Mesenchymal stem cell (in vitro differentiated cells and primary cell): Measurements from ENCODE around the gene ARFGAP3.

Experiments
- DNase-seq: peaks from one replicate; pipeline ENCODE4 v3.0.0-alpha.2; 2013
- H2AFZ ChIP-seq: one replicate; pipeline ENCODE4 v1.6.1; 2013; ENCODE audit warnings: low read depth, mild to moderate bottlenecking, control low read depth, inconsistent platforms, low read length, moderate library complexity
- H2AK5ac ChIP-seq: 2 replicates; pipeline ENCODE4 v1.6.1; 2013; ENCODE audit warnings: low read length, moderate library complexity, mild to moderate bottlenecking, inconsistent platforms; ENCODE audit not compliant: severe bottlenecking
- H2BK120ac ChIP-seq: one replicate; pipeline ENCODE4 v1.6.1; 2013; ENCODE audit warnings: low read depth, mild to moderate bottlenecking, inconsistent platforms, low read length, moderate library complexity
- H2BK12ac ChIP-seq, 2 experiments: one replicate each; pipeline ENCODE4 v1.6.1; 2013; ENCODE audit warnings: inconsistent platforms in 2 of 2, low read length in 2 of 2, mild to moderate bottlenecking in 2 of 2, moderate library complexity in 2 of 2, control low read depth in 1 of 2
- H2BK15ac ChIP-seq: one replicate; pipeline ENCODE4 v1.6.1; 2013; ENCODE audit warnings: mild to moderate bottlenecking, low read depth, inconsistent platforms; ENCODE audit not compliant: poor library complexity, severe bottlenecking
- H2BK5ac ChIP-seq: 2 replicates; pipeline ENCODE4 v1.6.1; 2013; ENCODE audit warnings: low read depth, mild to moderate bottlenecking, low read length, control low read depth, inconsistent platforms; ENCODE audit not compliant: poor library complexity, severe bottlenecking
- H3K14ac ChIP-seq, 2 experiments: one replicate each; pipeline ENCODE4 v1.6.1; 2013; ENCODE audit warnings: inconsistent platforms in 2 of 2, low read length in 2 of 2, control low read depth in 1 of 2, mild to moderate bottlenecking in 1 of 2, moderate library complexity in 1 of 2
- H3K18ac ChIP-seq, 2 experiments: one replicate each; pipeline ENCODE4 v1.6.1; 2013; ENCODE audit warnings: inconsistent platforms in 2 of 2, low read length in 2 of 2, control low read depth in 1 of 2, low read depth in 1 of 2, mild to moderate bottlenecking in 1 of 2
- H3K23ac ChIP-seq, 2 experiments: one replicate each; pipeline ENCODE4 v1.6.1; 2013; ENCODE audit warnings: inconsistent platforms in 2 of 2, low read length in 2 of 2, mild to moderate bottlenecking in 2 of 2, moderate library complexity in 2 of 2, control low read depth in 1 of 2
- H3K27ac ChIP-seq: 2 replicates; pipeline ENCODE4 v1.5.1; 2013; ENCODE audit warnings: mild to moderate bottlenecking, moderate library complexity, low read length, control low read depth, inconsistent platforms; ENCODE audit not compliant: poor library complexity, severe bottlenecking
- H3K27me3 ChIP-seq, 2 experiments: 2 replicates each; pipeline versions ENCODE4 v1.6.1 to v1.7.0; 2013; ENCODE audit warnings: low read length in 2 of 2, mild to moderate bottlenecking in 2 of 2, moderate library complexity in 2 of 2, control low read depth in 1 of 2, inconsistent platforms in 1 of 2; ENCODE audit not compliant: control insufficient read depth in 1 of 2, insufficient read depth in 1 of 2
- H3K36me3 ChIP-seq, 2 experiments: 2 replicates each; pipeline versions ENCODE4 v1.6.1 to v1.7.0; 2013; ENCODE audit warnings: low read length in 2 of 2, control low read depth in 1 of 2, inconsistent platforms in 1 of 2, low read depth in 1 of 2, mild to moderate bottlenecking in 1 of 2; ENCODE audit not compliant: insufficient read depth in 2 of 2, control insufficient read depth in 1 of 2
- H3K4ac ChIP-seq, 2 experiments: one replicate each; pipeline ENCODE4 v1.6.1; 2013; ENCODE audit warnings: inconsistent platforms in 2 of 2, low read length in 2 of 2, mild to moderate bottlenecking in 2 of 2, moderate library complexity in 2 of 2, control low read depth in 1 of 2, low read depth in 1 of 2
- H3K4me1 ChIP-seq: 2 replicates; pipeline ENCODE4 v1.6.1; 2013; ENCODE audit warnings: low read depth, low read length, control low read depth; ENCODE audit not compliant: control insufficient read depth, insufficient read depth
- H3K4me2 ChIP-seq: 2 replicates; pipeline ENCODE4 v1.6.1; 2013; ENCODE audit warnings: low read length, mild to moderate bottlenecking, inconsistent platforms; ENCODE audit not compliant: poor library complexity, severe bottlenecking
- H3K4me3 ChIP-seq, 2 experiments: 2 replicates each; pipeline versions ENCODE4 v1.5.1 to v1.7.0; 2013; ENCODE audit warnings: low read length in 2 of 2, mild to moderate bottlenecking in 2 of 2, control low read depth in 1 of 2, low read depth in 1 of 2; ENCODE audit not compliant: insufficient read depth in 1 of 2
- H3K79me1 ChIP-seq: replicated peaks from 2 replicates; pipeline ENCODE4 v1.6.1; 2013; ENCODE audit warnings: mild to moderate bottlenecking, control low read depth, low read length, inconsistent platforms; ENCODE audit not compliant: poor library complexity, severe bottlenecking
- H3K9ac ChIP-seq: 2 replicates; pipeline ENCODE4 v1.7.0; 2013; ENCODE audit warnings: mild to moderate bottlenecking, low read length, moderate library complexity
- H3K9me3 ChIP-seq: 2 replicates; pipeline ENCODE4 v1.7.0; 2013; ENCODE audit warnings: mild to moderate bottlenecking, low read length; ENCODE audit not compliant: control insufficient read depth
- H4K8ac ChIP-seq: one replicate; pipeline ENCODE4 v1.6.1; 2013; ENCODE audit warnings: inconsistent platforms, mild to moderate bottlenecking, low read length, moderate library complexity
- H4K91ac ChIP-seq: one replicate; pipeline ENCODE4 v1.6.1; 2013; ENCODE audit warnings: mild to moderate bottlenecking, low read length, inconsistent platforms
- WGBS: methylation state at CpG from one replicate; pipeline ENCODE4 v1.1.7; 2013; ENCODE audit warnings: mixed read lengths; 5-methylcytosine and 5-hydroxymethylcytosine counted together

Gene ARFGAP3

DNA sequence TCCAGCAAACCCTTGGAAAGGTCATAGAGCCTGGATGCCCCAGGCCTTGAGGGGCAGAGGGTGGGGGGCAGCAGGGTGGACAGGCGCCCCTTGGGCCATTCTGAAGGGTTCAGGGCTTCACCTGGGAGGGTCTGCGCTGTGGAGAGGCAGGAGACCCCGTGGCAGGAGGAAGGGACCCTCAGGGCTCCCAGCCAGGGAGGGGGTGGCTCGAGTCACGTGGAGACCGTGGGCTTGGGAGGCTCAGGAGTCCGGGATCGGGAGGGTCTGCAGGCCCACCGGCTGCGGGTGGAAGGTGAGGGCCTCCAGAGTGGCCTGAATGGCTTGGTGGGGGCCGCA, 87.9 kb downstream of the ARFGAP3 start:
- Histone ChIP-seq H2BK120ac (peak overlapping the region; percentile 30), H3K4me1 (peaks cover 32% of the 10 kb centered on the region), H3K27me3 (no peaks in the 10 kb centered on the region), H3K4me2 (no peak overlapping the region), H2BK12ac (peak overlapping the region; percentile 28 to 70), H3K4ac (peak overlapping the region in 1 of 2 experiments; percentile 70), H2BK15ac (peak overlapping the region; percentile 88), H2AK5ac (peak overlapping the region; percentile 31), H3K79me1 (no peaks in the 10 kb centered on the region), H3K27ac (no peak overlapping the region), H2AFZ (no peak overlapping the region), H3K9ac (no peak overlapping the region), H3K23ac (no peak overlapping the region), H3K18ac (peak overlapping the region; percentile 73 to 81), H3K14ac (peak overlapping the region in 1 of 2 experiments; percentile 84), H3K9me3 (no peaks in the 10 kb centered on the region), H4K91ac (peak overlapping the region; percentile 80), H4K8ac (no peak overlapping the region), H3K4me3 (no peak overlapping the region), H3K36me3 (no peaks in the 10 kb centered on the region), H2BK5ac (no peak overlapping the region)
- WGBS, result 90% methylated on average over 11 of the region's 11 CpGs
- DNase-seq, result no peak

DNA sequence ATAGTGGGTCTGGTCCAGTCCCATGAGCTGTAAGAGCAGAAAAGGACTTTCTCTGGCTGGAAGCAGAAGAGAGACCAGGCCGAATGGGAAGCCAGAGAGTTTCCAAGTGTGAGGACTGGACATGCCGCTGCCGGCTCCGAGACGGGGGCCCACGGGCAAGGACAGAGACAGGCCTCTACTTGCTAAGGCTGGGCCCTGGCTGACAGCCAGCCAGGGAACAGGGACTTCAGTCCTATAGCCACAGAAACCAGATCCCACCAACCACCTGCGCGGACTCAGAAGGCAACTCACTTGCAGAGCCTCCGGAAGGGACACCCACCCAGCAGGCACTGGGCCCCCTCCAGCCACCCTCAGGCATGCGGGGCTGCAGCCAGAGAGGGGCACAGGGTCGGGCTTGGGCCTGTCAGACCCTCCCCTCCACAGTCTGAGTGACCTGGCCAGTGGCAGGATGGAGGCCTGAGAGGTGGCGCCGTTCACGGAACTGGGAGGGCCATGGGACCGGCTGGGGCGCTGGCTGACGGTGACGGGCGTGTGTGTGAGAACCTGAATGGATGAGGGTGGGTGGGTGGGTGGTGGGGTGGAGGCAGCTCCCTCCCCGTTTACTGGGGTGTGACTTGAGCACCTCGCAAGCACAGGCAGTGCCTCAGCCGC, 88.6 kb downstream of the ARFGAP3 start:
- H3K79me1 ChIP-seq, result no peaks in the 10 kb centered on the region
- no peak overlapping the region for H2AFZ ChIP-seq
- no peaks in the 10 kb centered on the region for H3K9me3 ChIP-seq
- no peak overlapping the region for H3K23ac ChIP-seq
- no peak overlapping the region for H3K4me3 ChIP-seq
- H3K9ac ChIP-seq, result no peak overlapping the region
- H3K27ac ChIP-seq, result no peak overlapping the region
- peaks cover 32% of the 10 kb centered on the region for H3K4me1 ChIP-seq
- 97% methylated on average over 21 of the region's 22 CpGs for WGBS
- no peak overlapping the region for H4K8ac ChIP-seq
- H2BK120ac ChIP-seq, result no peak overlapping the region
- peak overlapping the region in 1 of 2 experiments; percentile 70 for H2BK12ac ChIP-seq
- no peak for DNase-seq
- no peak overlapping the region for H2BK5ac ChIP-seq
- peak overlapping the region in 1 of 2 experiments; percentile 55 for H3K14ac ChIP-seq
- H3K4me2 ChIP-seq, result no peak overlapping the region
- H3K27me3 ChIP-seq, result no peaks in the 10 kb centered on the region
- H2BK15ac ChIP-seq, result no peak overlapping the region
- peak overlapping the region; percentile 53 for H4K91ac ChIP-seq
- H2AK5ac ChIP-seq, result no peak overlapping the region
- H3K4ac ChIP-seq, result no peak overlapping the region
- H3K18ac ChIP-seq, result peak overlapping the region in 1 of 2 experiments; percentile 54
- H3K36me3 ChIP-seq, result no peaks in the 10 kb centered on the region

DNA sequence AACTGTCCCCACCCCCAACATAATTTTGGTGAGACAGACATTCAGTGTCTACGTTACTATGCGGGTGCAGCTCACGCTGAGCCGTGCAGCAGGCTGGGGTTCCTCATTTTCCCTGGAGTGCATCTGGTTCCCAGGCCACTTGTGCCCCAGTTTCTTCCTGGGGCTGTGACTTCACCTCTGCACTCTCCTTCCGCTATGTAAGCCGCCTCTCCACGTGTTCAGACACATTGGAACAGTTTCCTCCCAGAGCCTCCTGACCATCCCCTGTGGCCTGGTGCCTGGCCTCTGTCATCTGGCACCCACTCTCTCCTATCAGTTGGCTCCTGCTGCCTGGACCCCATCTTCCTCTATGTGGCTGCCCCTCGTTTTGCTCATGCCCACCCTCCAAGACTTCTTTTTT, 90.2 kb downstream of the ARFGAP3 start:
- no peak overlapping the region for H2BK120ac ChIP-seq
- H3K36me3 ChIP-seq, result no peaks in the 10 kb centered on the region
- H2AFZ ChIP-seq, result no peak overlapping the region
- no peaks in the 10 kb centered on the region for H3K27me3 ChIP-seq
- H3K23ac ChIP-seq, result no peak overlapping the region
- H2AK5ac ChIP-seq, result no peak overlapping the region
- peaks cover 24% of the 10 kb centered on the region for H3K4me1 ChIP-seq
- H3K79me1 ChIP-seq, result no peaks in the 10 kb centered on the region
- 90% methylated on average over 7 of the region's 8 CpGs for WGBS
- no peak overlapping the region for H3K27ac ChIP-seq
- H3K4me2 ChIP-seq, result no peak overlapping the region
- H2BK5ac ChIP-seq, result no peak overlapping the region
- H3K4ac ChIP-seq, result no peak overlapping the region
- no peak overlapping the region for H3K9ac ChIP-seq
- no peak overlapping the region for H3K14ac ChIP-seq
- no peaks in the 10 kb centered on the region for H3K9me3 ChIP-seq
- no peak overlapping the region for H2BK15ac ChIP-seq
- peak overlapping the region in 1 of 2 experiments; percentile 8 for H3K4me3 ChIP-seq
- no peak for DNase-seq
- H4K91ac ChIP-seq, result no peak overlapping the region
- peak overlapping the region in 1 of 2 experiments; percentile 1 for H3K18ac ChIP-seq
- H4K8ac ChIP-seq, result no peak overlapping the region
- no peak overlapping the region for H2BK12ac ChIP-seq

DNA sequence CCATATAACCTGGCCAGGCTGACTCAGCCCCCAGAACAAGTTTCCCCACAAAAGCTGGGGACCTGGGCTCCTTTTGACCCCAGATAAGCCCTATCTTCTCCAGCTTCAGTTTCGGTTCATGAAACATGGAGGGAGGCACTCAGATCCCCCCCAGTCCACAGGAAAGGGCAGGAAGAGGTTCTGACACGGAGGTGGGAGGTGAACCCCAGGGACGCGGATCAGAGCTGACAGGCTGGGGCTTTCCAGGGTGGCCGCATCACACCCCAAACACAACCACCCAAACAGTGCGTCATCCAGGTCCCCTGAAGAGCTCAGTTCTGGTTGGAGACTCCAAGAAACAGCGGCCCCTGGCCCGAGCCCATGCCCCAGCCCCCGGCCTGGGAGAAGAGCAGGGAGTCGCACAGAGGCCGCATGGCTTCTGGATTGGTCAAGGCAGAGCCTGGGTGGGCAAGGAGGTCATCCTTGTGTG, 92.1 kb downstream of the ARFGAP3 start:
- H3K4me2 ChIP-seq, result no peak overlapping the region
- H3K4me1 ChIP-seq, result peaks cover 18% of the 10 kb centered on the region
- H2BK120ac ChIP-seq, result no peak overlapping the region
- H2AFZ ChIP-seq, result no peak overlapping the region
- no peak overlapping the region for H3K9ac ChIP-seq
- H3K27ac ChIP-seq, result no peak overlapping the region
- H3K14ac ChIP-seq, result no peak overlapping the region
- no peak overlapping the region for H3K18ac ChIP-seq
- 85% methylated on average over 11 of the region's 11 CpGs for WGBS
- no peak for DNase-seq
- no peak overlapping the region for H4K8ac ChIP-seq
- H3K9me3 ChIP-seq, result no peaks in the 10 kb centered on the region
- peak overlapping the region; percentile 30 for H2BK15ac ChIP-seq
- no peaks in the 10 kb centered on the region for H3K36me3 ChIP-seq
- H2BK5ac ChIP-seq, result no peak overlapping the region
- H3K4me3 ChIP-seq, result no peak overlapping the region
- H3K79me1 ChIP-seq, result no peaks in the 10 kb centered on the region
- no peak overlapping the region for H4K91ac ChIP-seq
- H3K4ac ChIP-seq, result no peak overlapping the region
- no peak overlapping the region for H2BK12ac ChIP-seq
- H3K27me3 ChIP-seq, result no peaks in the 10 kb centered on the region
- H2AK5ac ChIP-seq, result no peak overlapping the region
- no peak overlapping the region for H3K23ac ChIP-seq
